Transverse colon (tissue), 4 donors: ENCODE data around the gene TEX53. TPM values are rescaled to one million over a fixed set of nuclear protein-coding genes. Genes with fewer than 3 reads are reported as not detected.

Experiments used
- DNase-seq: peaks from one replicate; pipeline ENCODE4 v3.0.0-alpha.2; 2019
- H3K27ac ChIP-seq, 4 donors: fragments of 200-600 bp; sonication (generic); 2 replicates each; pipeline ENCODE4 v1.5.1; 2016 to 2018; ENCODE audit warnings: inconsistent platforms in 4 of 4
- H3K27me3 ChIP-seq: fragments of 200-600 bp; sonication (generic); 2 replicates; pipeline ENCODE4 v1.5.1; 2017; ENCODE audit warnings: inconsistent platforms
- H3K36me3 ChIP-seq, 4 donors: fragments of 200-600 bp; sonication (generic); 2 replicates each; pipeline ENCODE4 v1.5.1; 2017 to 2019; ENCODE audit warnings: inconsistent platforms in 4 of 4
- H3K4me1 ChIP-seq, 4 donors: fragments of 200-600 bp; sonication (generic); 2 replicates each; pipeline ENCODE4 v1.5.1; 2017 to 2020; ENCODE audit warnings: inconsistent platforms in 4 of 4
- H3K4me3 ChIP-seq, 4 donors: fragments of 200-600 bp; sonication (generic); 1 replicate in 1 of 4; 2 replicates in 3 of 4; pipeline versions ENCODE4 v1.5.1 to v1.6.1; 2017 to 2019; ENCODE audit warnings: inconsistent platforms in 4 of 4
- H3K9me3 ChIP-seq, 2 donors: fragments of 200-600 bp; sonication (generic); 2 replicates each; pipeline ENCODE4 v1.5.1; 2017 to 2019; ENCODE audit warnings: inconsistent platforms in 2 of 2
- EP300 ChIP-seq: sonication (generic); formaldehyde crosslinking; IDR thresholded peaks from one replicate; pipeline ENCODE4 v1.6.1; 2017; ENCODE audit warnings: antibody characterized with exemption, low read depth
- POLR2A ChIP-seq: fragments of 450-650 bp; IDR thresholded peaks from one replicate; pipeline ENCODE4 v1.6.1; 2016; ENCODE audit warnings: antibody characterized with exemption, mild to moderate bottlenecking, moderate library complexity
- POLR2AphosphoS5 ChIP-seq, 3 donors: sonication (generic); formaldehyde crosslinking; IDR thresholded peaks; one replicate each; pipeline ENCODE4 v1.6.1; 2016; ENCODE audit warnings: antibody characterized with exemption in 3 of 3
- WGBS, 2 donors: methylation state at CpG; one replicate each; pipeline ENCODE4 v1.1.5; 2018; ENCODE audit warnings: low coverage in 1 of 2; 5-methylcytosine and 5-hydroxymethylcytosine counted together
- in situ Hi-C, 4 donors: fragments of 200-750 bp; cut with MboI; loops; one replicate each; pipeline versions ENCODE4 v1.15.0 to v1.15.1; 2017; ENCODE audit warnings: low sequenced_read_pairs in 3 of 4, low pct_ligation_motif_present in 1 of 4, low pct_unique_long_range_greater_than_20kb in 1 of 4
- intact Hi-C: fragments of 100-400 bp; cut with DNase I; formaldehyde crosslinking; loops from one replicate; pipeline ENCODE4 v1.15.1; 2023; ENCODE audit warnings: low total_unique reads
- total RNA-seq, 4 donors: library from RNA; depleted of rRNA; stranded (reverse); fragments of >200 nt; gene quantifications; one replicate each; pipeline ENCODE4 v1.1.0, GENCODE V29; 2016
- TF ChIP-seq, protein P1 (sequence below), 5 experiments: fragments of 200-600 bp in 3 of 5; fragments of 450-650 bp in 2 of 5; sonication (generic) in 3 of 5; IDR thresholded peaks; 1 replicate in 2 of 5; 2 replicates in 3 of 5; pipeline ENCODE4 v1.5.1; 2016 to 2017; ENCODE audit warnings: antibody characterized with exemption in 5 of 5, inconsistent platforms in 3 of 5, mild to moderate bottlenecking in 2 of 5, moderate library complexity in 1 of 5

Gene TEX53
- total RNA-seq, 4 donors from 2014 or later = not detected

DNA sequence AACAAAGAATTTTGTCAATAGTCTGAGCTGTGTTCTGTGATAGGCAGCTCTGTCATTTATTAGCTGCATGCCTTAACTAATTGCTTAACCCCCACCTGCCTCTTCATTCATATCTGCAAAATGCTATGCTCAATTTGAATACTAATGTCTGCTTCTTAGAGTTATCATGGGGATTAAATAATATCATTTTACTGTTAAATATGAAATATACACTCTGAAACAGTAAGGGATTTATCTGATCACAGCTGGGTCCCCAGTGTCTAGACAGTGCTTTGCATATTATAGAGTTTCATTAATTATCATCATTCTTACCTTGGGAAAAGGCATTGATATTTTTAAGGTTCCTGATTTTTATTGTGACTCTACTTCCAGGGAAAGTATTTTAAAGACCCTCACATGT is 12.4 kb upstream of the TEX53 start:
- in situ Hi-C loops (loop anchor here in 2 of 4 donors (10.0 to 25.0 kb wide), 3 partner anchors 183 to 855 kb away; no protein-coding TSS in a partner anchor), intact Hi-C loops (no loop called here)
- Histone ChIP-seq H3K4me3 (no peak overlapping the region), H3K27me3 (no peaks in the 10 kb centered on the region), H3K4me1 (no peaks in the 10 kb centered on the region), H3K36me3 (no peaks in the 10 kb centered on the region), H3K9me3 (no peaks in the 10 kb centered on the region), H3K27ac (no peak overlapping the region)
- DNase-seq = no peak
- TF ChIP-seq POLR2AphosphoS5 (IDR thresholded peaks at IDR 0.05) (no peak), EP300 (no peak), POLR2A (no peak)

DNA sequence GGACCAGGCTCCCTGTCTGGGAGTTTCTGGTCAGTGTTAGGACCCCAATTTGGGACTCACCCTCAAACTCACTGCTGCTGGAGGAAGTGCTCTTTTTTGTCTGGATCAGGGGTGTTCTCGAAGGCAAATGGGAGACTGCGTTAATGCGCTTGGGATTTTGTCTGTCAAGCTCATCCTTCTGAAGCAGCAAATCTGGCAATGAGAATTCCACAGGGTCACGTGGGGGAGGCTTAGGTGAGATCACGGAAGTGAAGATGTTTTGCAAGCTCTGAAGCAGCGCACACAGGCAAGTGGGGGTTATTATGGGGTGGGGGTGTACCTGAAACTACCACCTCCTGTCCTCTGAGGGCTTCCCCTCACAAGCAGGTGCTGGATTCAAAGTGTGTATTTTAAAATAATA is 10.5 kb upstream of the TEX53 start:
- H3K4me1 ChIP-seq = no peaks in the 10 kb centered on the region
- H3K27ac ChIP-seq = no peak overlapping the region
- no peaks in the 10 kb centered on the region for H3K27me3 ChIP-seq
- WGBS, 2 donors = 76 to 89% methylated on average over 3 to 6 of the region's 6 CpGs
- intact Hi-C loops = no loop called here
- H3K4me3 ChIP-seq = no peak overlapping the region
- H3K9me3 ChIP-seq = no peaks in the 10 kb centered on the region
- H3K36me3 ChIP-seq = no peaks in the 10 kb centered on the region
- TF ChIP-seq POLR2A = no peak
- TF ChIP-seq, protein P1, sequence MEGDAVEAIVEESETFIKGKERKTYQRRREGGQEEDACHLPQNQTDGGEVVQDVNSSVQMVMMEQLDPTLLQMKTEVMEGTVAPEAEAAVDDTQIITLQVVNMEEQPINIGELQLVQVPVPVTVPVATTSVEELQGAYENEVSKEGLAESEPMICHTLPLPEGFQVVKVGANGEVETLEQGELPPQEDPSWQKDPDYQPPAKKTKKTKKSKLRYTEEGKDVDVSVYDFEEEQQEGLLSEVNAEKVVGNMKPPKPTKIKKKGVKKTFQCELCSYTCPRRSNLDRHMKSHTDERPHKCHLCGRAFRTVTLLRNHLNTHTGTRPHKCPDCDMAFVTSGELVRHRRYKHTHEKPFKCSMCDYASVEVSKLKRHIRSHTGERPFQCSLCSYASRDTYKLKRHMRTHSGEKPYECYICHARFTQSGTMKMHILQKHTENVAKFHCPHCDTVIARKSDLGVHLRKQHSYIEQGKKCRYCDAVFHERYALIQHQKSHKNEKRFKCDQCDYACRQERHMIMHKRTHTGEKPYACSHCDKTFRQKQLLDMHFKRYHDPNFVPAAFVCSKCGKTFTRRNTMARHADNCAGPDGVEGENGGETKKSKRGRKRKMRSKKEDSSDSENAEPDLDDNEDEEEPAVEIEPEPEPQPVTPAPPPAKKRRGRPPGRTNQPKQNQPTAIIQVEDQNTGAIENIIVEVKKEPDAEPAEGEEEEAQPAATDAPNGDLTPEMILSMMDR (IDR thresholded peaks at IDR 0.05) = no peak
- TF ChIP-seq EP300 = no peak
- TF ChIP-seq POLR2AphosphoS5 (IDR thresholded peaks at IDR 0.05) = no peak
- no peak for DNase-seq
- in situ Hi-C loops = loop anchor here in 1 of 4 donors (25.0 kb wide), 2 partner anchors 181 to 256 kb away; no protein-coding TSS in a partner anchor

DNA sequence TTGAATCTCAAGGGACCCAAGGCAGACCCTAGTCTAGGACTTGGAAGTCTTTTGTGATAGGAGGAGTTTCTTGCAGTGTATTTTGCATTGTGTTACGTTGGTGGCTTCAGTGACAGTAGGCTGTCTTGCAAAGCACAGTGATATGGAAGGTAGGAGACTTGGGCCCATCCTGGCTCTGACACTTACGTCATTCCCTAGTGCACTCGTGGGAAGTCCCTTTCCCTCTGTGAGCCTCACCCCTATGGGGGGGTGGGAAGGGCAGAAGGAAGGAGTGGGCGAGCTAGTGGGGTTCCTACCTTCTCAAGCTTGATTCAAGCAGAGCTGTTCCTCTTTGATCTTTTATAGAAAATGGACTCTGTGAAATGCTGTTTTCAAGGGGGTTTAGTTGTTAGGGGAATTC is 9.2 kb upstream of the TEX53 start:
- Histone ChIP-seq H3K9me3 (no peaks in the 10 kb centered on the region), H3K4me1 (no peaks in the 10 kb centered on the region), H3K27ac (no peak overlapping the region), H3K27me3 (peaks cover 1% of the 10 kb centered on the region), H3K36me3 (no peaks in the 10 kb centered on the region), H3K4me3 (no peak overlapping the region)
- intact Hi-C loops (no loop called here), in situ Hi-C loops (loop anchor here in 1 of 4 donors (25.0 kb wide), 2 partner anchors 180 to 255 kb away; no protein-coding TSS in a partner anchor)
- WGBS, 2 donors = 67 to 80% methylated on average over 3 to 4 of the region's 4 CpGs
- TF ChIP-seq EP300 (no peak), POLR2A (no peak), POLR2AphosphoS5 (IDR thresholded peaks at IDR 0.05) (no peak)
- TF ChIP-seq, protein P1 (IDR thresholded peaks at IDR 0.05) = no peak
- no peak for DNase-seq

DNA sequence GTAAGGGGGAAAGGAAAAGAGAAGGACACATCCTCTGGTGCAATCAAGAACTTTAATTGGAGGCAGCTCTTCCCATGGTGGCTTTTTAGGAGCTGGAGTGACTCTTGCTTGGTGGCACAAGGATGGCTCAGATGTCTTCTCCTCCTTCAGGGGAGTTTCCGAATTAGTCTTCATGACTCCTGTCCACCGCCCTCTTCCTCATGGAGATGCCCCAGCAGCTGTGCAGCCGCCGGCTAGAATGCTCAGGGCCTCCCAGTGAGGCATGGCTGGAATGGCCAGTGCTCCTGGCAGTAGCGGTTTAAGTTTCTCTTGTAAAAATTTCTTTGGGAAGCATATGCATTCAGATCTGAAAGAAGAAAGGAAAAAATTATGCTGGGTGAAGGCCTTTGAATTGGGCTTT is 8.8 kb upstream of the TEX53 start:
- Histone ChIP-seq H3K4me3 (no peak overlapping the region), H3K36me3 (no peaks in the 10 kb centered on the region), H3K9me3 (no peaks in the 10 kb centered on the region), H3K4me1 (no peaks in the 10 kb centered on the region), H3K27ac (no peak overlapping the region), H3K27me3 (peaks cover 4% of the 10 kb centered on the region)
- DNase-seq = no peak
- TF ChIP-seq EP300 (no peak), POLR2A (no peak), POLR2AphosphoS5 (IDR thresholded peaks at IDR 0.05) (no peak)
- TF ChIP-seq, protein P1 (IDR thresholded peaks at IDR 0.05) = no peak
- WGBS, 2 donors = 91 to 100% methylated on average over 5 of the region's 5 CpGs
- in situ Hi-C loops = loop anchor here in 1 of 4 donors (25.0 kb wide), 2 partner anchors 179 to 254 kb away; no protein-coding TSS in a partner anchor
- intact Hi-C loops = no loop called here

DNA sequence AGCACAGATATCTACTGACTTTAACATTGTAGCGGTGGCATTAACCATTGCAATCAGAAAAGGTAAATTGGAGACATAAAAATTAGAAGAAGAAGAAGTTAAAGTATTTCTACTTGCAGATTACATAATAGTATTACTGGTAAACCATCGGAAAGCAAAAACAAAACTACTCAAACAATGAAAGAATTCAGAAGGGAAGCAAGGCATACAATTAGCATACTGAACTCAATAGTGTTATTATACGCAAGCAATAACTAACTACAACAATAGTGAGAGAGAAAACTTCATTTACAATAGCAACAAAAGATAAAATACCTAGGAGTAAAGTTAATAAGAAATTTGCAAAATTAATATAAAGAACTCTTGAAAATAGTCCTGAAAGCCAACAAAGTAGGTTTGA is 6.6 kb upstream of the TEX53 start:
- in situ Hi-C loops = loop anchor here in 1 of 4 donors (25.0 kb wide), 2 partner anchors 177 to 252 kb away; no protein-coding TSS in a partner anchor
- Histone ChIP-seq H3K4me1 (no peaks in the 10 kb centered on the region), H3K36me3 (no peaks in the 10 kb centered on the region), H3K9me3 (no peaks in the 10 kb centered on the region), H3K4me3 (no peak overlapping the region), H3K27ac (no peak overlapping the region), H3K27me3 (peaks cover 4% of the 10 kb centered on the region)
- TF ChIP-seq EP300 (no peak), POLR2AphosphoS5 (IDR thresholded peaks at IDR 0.05) (no peak), POLR2A (no peak)
- TF ChIP-seq, protein P1 (IDR thresholded peaks at IDR 0.05) = no peak
- intact Hi-C loops = no loop called here
- 75 to 84% methylated on average over 3 of the region's 3 CpGs for WGBS, 2 donors
- DNase-seq = no peak
